Fibroblast of lung (primary cell): Measurements from ENCODE around the gene NDUFA13. TPM values are rescaled to one million over a fixed set of nuclear protein-coding genes. Genes with fewer than 3 reads are reported as not detected.

Source experiments
- DNase-seq, 2 donors: peaks; one replicate each; pipeline versions ENCODE4 v3.0.0 to v3.0.0-alpha.2; 2010; ENCODE audit warnings: low read depth in 2 of 2
- H2AFZ ChIP-seq: 2 replicates; pipeline ENCODE4 v1.5.1; 2012; ENCODE audit warnings: low read length, control low read depth, inconsistent platforms
- H3K27ac ChIP-seq: 2 replicates; pipeline ENCODE4 v1.5.1; 2011; ENCODE audit warnings: low read length, control low read depth; ENCODE audit not compliant: insufficient read depth
- H3K27me3 ChIP-seq: 2 replicates; pipeline ENCODE4 v1.5.1; 2011; ENCODE audit warnings: mild to moderate bottlenecking, low read length; ENCODE audit not compliant: control insufficient read depth, insufficient read depth
- H3K36me3 ChIP-seq: 2 replicates; pipeline ENCODE4 v1.5.1; 2011; ENCODE audit warnings: low read length; ENCODE audit not compliant: control insufficient read depth, insufficient read depth
- H3K4me1 ChIP-seq: 2 replicates; pipeline ENCODE4 v1.5.1; 2011; ENCODE audit warnings: low read length; ENCODE audit not compliant: control insufficient read depth, insufficient read depth; ENCODE audit errors: extremely low read depth
- H3K4me2 ChIP-seq: 2 replicates; pipeline ENCODE4 v1.5.1; 2011; ENCODE audit warnings: low read length, control low read depth; ENCODE audit not compliant: insufficient read depth; ENCODE audit errors: extremely low read depth
- H3K4me3 ChIP-seq, 4 experiments: fragments of 200-600 bp in 1 of 4; sonication (generic) in 1 of 4; replicated peaks in 1 of 4; 2 replicates each; pipeline ENCODE4 v1.5.1; 2011 to 2016; ENCODE audit warnings: low read length in 4 of 4, low read depth in 3 of 4, mild to moderate bottlenecking in 3 of 4, control low read depth in 2 of 4, inconsistent platforms in 1 of 4, mixed read lengths in 1 of 4; ENCODE audit not compliant: insufficient read depth in 1 of 4; ENCODE audit errors: control extremely low read depth in 1 of 4
- H3K79me2 ChIP-seq: 2 replicates; pipeline ENCODE4 v1.5.1; 2012; ENCODE audit warnings: mild to moderate bottlenecking, low read length, inconsistent platforms; ENCODE audit not compliant: control insufficient read depth, insufficient read depth
- H3K9ac ChIP-seq: 2 replicates; pipeline ENCODE4 v1.5.1; 2011; ENCODE audit warnings: mild to moderate bottlenecking, low read length, control low read depth; ENCODE audit not compliant: insufficient read depth
- H3K9me3 ChIP-seq: 2 replicates; pipeline ENCODE4 v1.5.1; 2012; ENCODE audit warnings: low read depth, low read length; ENCODE audit not compliant: control insufficient read depth, insufficient read depth
- H4K20me1 ChIP-seq: 2 replicates; pipeline ENCODE4 v1.5.1; 2011; ENCODE audit warnings: low read length; ENCODE audit not compliant: control insufficient read depth, insufficient read depth; ENCODE audit errors: extremely low read depth
- CTCF ChIP-seq, 2 donors: IDR thresholded peaks in 1 of 2; conservative IDR thresholded peaks in 1 of 2; 1 replicate in 1 of 2; 2 replicates in 1 of 2; pipeline ENCODE4 v1.5.1; 2011 to 2012; ENCODE audit warnings: low read length in 2 of 2, control low read depth in 1 of 2, inconsistent platforms in 1 of 2, low read depth in 1 of 2, mild to moderate bottlenecking in 1 of 2
- EZH2 ChIP-seq: IDR thresholded peaks from 2 replicates; pipeline ENCODE4 v1.5.1; 2012; ENCODE audit warnings: low read length, control low read depth, mild to moderate bottlenecking; ENCODE audit errors: missing control alignments
- polyA plus RNA-seq, 2 donors: library from polyadenylated mRNA; depleted of rRNA in 1 of 2; stranded (reverse) in 1 of 2; unstranded in 1 of 2; fragments of >200 nt; gene quantifications; 2 replicates each; pipeline ENCODE4 v1.2.1, GENCODE V29; 2011 to 2012; ENCODE audit warnings: missing spikeins in 1 of 2
- total RNA-seq: library from RNA; depleted of rRNA; stranded (reverse); fragments of >200 nt; gene quantifications from 2 replicates; pipeline ENCODE4 v1.2.1, GENCODE V29; 2014

Gene NDUFA13
- total and polyA plus RNA-seq, 2 donors (not counting 1 experiment from before 2014, with no cell fraction given) = 221 to 306 TPM

GRCh38 chr19:19493841-19494546 is 22.0 kb upstream of the NDUFA13 start:
- no peak for DNase-seq
- no peaks in the 10 kb centered on the region for H4K20me1 ChIP-seq
- peaks cover 13% of the 10 kb centered on the region for H3K4me1 ChIP-seq
- no peak overlapping the region for H3K4me2 ChIP-seq
- no peak for TF ChIP-seq CTCF (conservative IDR thresholded peaks at IDR 0.05 in 1 of 2, IDR thresholded peaks at IDR 0.05 in 1 of 2; ENCODE audit: low read depth in 1 of 2, low read length in 2 of 2)
- TF ChIP-seq EZH2 = no peak
- H3K27ac ChIP-seq = no peak overlapping the region
- H3K79me2 ChIP-seq = peaks cover 25% of the 10 kb centered on the region
- H3K9ac ChIP-seq = no peak overlapping the region
- H2AFZ ChIP-seq = no peak overlapping the region
- H3K9me3 ChIP-seq = no peaks in the 10 kb centered on the region
- no peaks in the 10 kb centered on the region for H3K27me3 ChIP-seq
- H3K4me3 ChIP-seq = no peak overlapping the region
- peaks cover 35% of the 10 kb centered on the region for H3K36me3 ChIP-seq

GRCh38 chr19:19495614-19496603 is 20.1 kb upstream of the NDUFA13 start:
- H4K20me1 ChIP-seq = no peaks in the 10 kb centered on the region
- no peaks in the 10 kb centered on the region for H3K9me3 ChIP-seq
- no peak for TF ChIP-seq EZH2
- H3K4me1 ChIP-seq = no peaks in the 10 kb centered on the region
- H2AFZ ChIP-seq = no peak overlapping the region
- no peak overlapping the region for H3K27ac ChIP-seq
- H3K4me2 ChIP-seq = no peak overlapping the region
- H3K9ac ChIP-seq = no peak overlapping the region
- peaks cover 43% of the 10 kb centered on the region for H3K36me3 ChIP-seq
- no peak overlapping the region for H3K4me3 ChIP-seq
- no peak for DNase-seq
- peaks cover 17% of the 10 kb centered on the region for H3K79me2 ChIP-seq
- no peaks in the 10 kb centered on the region for H3K27me3 ChIP-seq

- Histone ChIP-seq H3K4me3 (no peak overlapping the region), H3K9me3 (no peaks in the 10 kb centered on the region), H3K36me3 (peaks cover 43% of the 10 kb centered on the region), H3K4me2 (no peak overlapping the region), H3K4me1 (no peaks in the 10 kb centered on the region), H3K27ac (no peak overlapping the region), H3K27me3 (no peaks in the 10 kb centered on the region), H4K20me1 (no peaks in the 10 kb centered on the region), H2AFZ (no peak overlapping the region), H3K79me2 (peaks cover 4% of the 10 kb centered on the region), H3K9ac (no peak overlapping the region)
- TF ChIP-seq EZH2 = no peak
- DNase-seq = no peak
Measured at GRCh38 chr19:19498255-19498991, 17.6 kb upstream of the NDUFA13 start.
